Naive B cell (primary cell): ENCODE measurements around the gene DUSP28. TPM values are rescaled to one million over a fixed set of nuclear protein-coding genes. Genes with fewer than 3 reads are reported as not detected.
A peak's percentile ranks its signal among the peaks of the same experiment; 100 is the strongest.

Experiments used
- ATAC-seq, 2 donors: fragments of 150-1000 bp; cut with Tn5 transposase; 2 replicates each; pipeline ENCODE4 v1.10.0; 2021; ENCODE audit warnings: low read depth in 2 of 2, mild to moderate bottlenecking in 2 of 2, moderate library complexity in 2 of 2
- DNase-seq: peaks from one replicate; pipeline ENCODE4 v3.0.0; 2022
- H3K27ac Mint-ChIP-seq, 6 donors: one replicate each; pipeline ENCODE4 v1.8.0; 2020 to 2022; ENCODE audit warnings: mild to moderate bottlenecking in 6 of 6, mixed read lengths in 6 of 6, moderate library complexity in 5 of 6, inconsistent platforms in 2 of 6
- H3K27me3 Mint-ChIP-seq, 3 donors: one replicate each; pipeline ENCODE4 v1.8.0; 2021 to 2022; ENCODE audit warnings: mixed read lengths in 3 of 3, mild to moderate bottlenecking in 1 of 3
- H3K36me3 Mint-ChIP-seq, 2 donors: one replicate each; pipeline ENCODE4 v1.8.0; 2020 to 2022; ENCODE audit warnings: mixed read lengths in 2 of 2, inconsistent platforms in 1 of 2, mild to moderate bottlenecking in 1 of 2
- H3K4me1 Mint-ChIP-seq, 3 donors: one replicate each; pipeline ENCODE4 v1.8.0; 2020 to 2022; ENCODE audit warnings: mixed read lengths in 3 of 3, inconsistent platforms in 1 of 3, mild to moderate bottlenecking in 1 of 3, moderate library complexity in 1 of 3
- H3K4me3 Mint-ChIP-seq, 8 donors: one replicate each; pipeline ENCODE4 v1.8.0; 2020 to 2022; ENCODE audit warnings: mild to moderate bottlenecking in 8 of 8, mixed read lengths in 8 of 8, moderate library complexity in 8 of 8, inconsistent platforms in 2 of 8
- H3K9me3 Mint-ChIP-seq, 7 donors: one replicate each; pipeline ENCODE4 v1.8.0; 2020 to 2022; ENCODE audit warnings: mixed read lengths in 7 of 7, mild to moderate bottlenecking in 5 of 7, inconsistent platforms in 2 of 7, moderate library complexity in 1 of 7
- polyA plus RNA-seq, 6 donors: library from polyadenylated mRNA; unstranded; fragments of 300-500 nt; fragmentation: Illumina TruSeq; gene quantifications; one replicate each; pipeline ENCODE4 v1.2.3, GENCODE V29; 2021; ENCODE audit warnings: low read depth in 6 of 6

The DUSP28 gene
- polyA plus RNA-seq, 6 donors from 2014 or later = 20.5 to 39.0 (median 24.7) TPM

GRCh38 chr2:240566203-240567136, 6.3 kb downstream of the DUSP28 start:
- ATAC-seq (peak; percentile 54 to 64), DNase-seq (peak; percentile 85)
- Mint-ChIP-seq H3K27me3 (no peaks in the 10 kb centered on the region), H3K4me1 (peaks cover 56 to 79% (median 68%) of the 10 kb centered on the region in 3 donors), H3K9me3 (no peaks in the 10 kb centered on the region), H3K36me3 (no peaks in the 10 kb centered on the region), H3K27ac (peak overlapping the region; percentile 96 to 97 (median 96)), H3K4me3 (peak overlapping the region; percentile 82 to 94 (median 91))

GRCh38 chr2:240567137-240567871, 7.1 kb downstream of the DUSP28 start:
- Mint-ChIP-seq H3K9me3 (no peaks in the 10 kb centered on the region), H3K27ac (peak overlapping the region; percentile 80 to 96 (median 92)), H3K36me3 (no peaks in the 10 kb centered on the region), H3K27me3 (no peaks in the 10 kb centered on the region), H3K4me3 (peak overlapping the region; percentile 82 to 94 (median 90)), H3K4me1 (peaks cover 54 to 74% (median 71%) of the 10 kb centered on the region in 3 donors)
- DNase-seq (peak; percentile 20), ATAC-seq (no peak)

- Mint-ChIP-seq H3K9me3 (no peaks in the 10 kb centered on the region), H3K27me3 (no peaks in the 10 kb centered on the region), H3K27ac (peak within 1 kb of the TSS; percentile 80 to 96 (median 92)), H3K4me1 (peaks cover 54 to 71% (median 68%) of the 10 kb centered on the region in 3 donors), H3K4me3 (peak within 1 kb of the TSS; percentile 82 to 94 (median 90)), H3K36me3 (no peaks in the 10 kb centered on the region)
- peak; percentile 50 to 53 for ATAC-seq
- DNase-seq = peak; percentile 67
Observed at GRCh38 chr2:240567872-240568677, 7.9 kb downstream of the DUSP28 start, which contains the start of gene RNPEPL1. Gene RNPEPL1 (plus strand): TSS chr2:240568484. CDS start chr2:240568587, 103 bp downstream.

- no peaks in the 10 kb centered on the region for H3K36me3 Mint-ChIP-seq
- peak overlapping the region; percentile 76 to 91 (median 86) for H3K4me3 Mint-ChIP-seq
Observed at GRCh38 chr2:240568678-240569522, 8.7 kb downstream of the DUSP28 start.

GRCh38 chr2:240569523-240569997, 9.4 kb downstream of the DUSP28 start:
- H3K4me1 Mint-ChIP-seq = peaks cover 46 to 66% (median 54%) of the 10 kb centered on the region in 3 donors
- H3K9me3 Mint-ChIP-seq = no peaks in the 10 kb centered on the region
- H3K4me3 Mint-ChIP-seq = peak overlapping the region; percentile 76 to 91 (median 86)
- no peaks in the 10 kb centered on the region for H3K27me3 Mint-ChIP-seq
- ATAC-seq (no peak), DNase-seq (no peak)
- H3K36me3 Mint-ChIP-seq = no peaks in the 10 kb centered on the region
- peak overlapping the region in 3 of 6 donors; percentile 33 to 84 (median 52) for H3K27ac Mint-ChIP-seq

More at GRCh38 chr2:240568678-240569522, 8.7 kb downstream of the DUSP28 start:
- no peaks in the 10 kb centered on the region for H3K27me3 Mint-ChIP-seq
- H3K27ac Mint-ChIP-seq = peak overlapping the region in 4 of 6 donors; percentile 33 to 90 (median 65)
- DNase-seq (no peak), ATAC-seq (peak; percentile 34 to 36)
- peaks cover 51 to 71% (median 61%) of the 10 kb centered on the region in 3 donors for H3K4me1 Mint-ChIP-seq
- no peaks in the 10 kb centered on the region for H3K9me3 Mint-ChIP-seq

- ATAC-seq = no peak
- Mint-ChIP-seq H3K4me3 (peak overlapping the region; percentile 9 to 91 (median 80)), H3K27me3 (no peaks in the 10 kb centered on the region), H3K9me3 (no peaks in the 10 kb centered on the region), H3K36me3 (no peaks in the 10 kb centered on the region), H3K4me1 (peaks cover 41 to 61% (median 49%) of the 10 kb centered on the region in 3 donors), H3K27ac (peak overlapping the region in 1 of 6 donors; percentile 43)
- DNase-seq = no peak
Observed at GRCh38 chr2:240569998-240570530, 9.9 kb downstream of the DUSP28 start.

- peak overlapping the region in 4 of 6 donors; percentile 34 to 70 (median 48) for H3K27ac Mint-ChIP-seq
- H3K4me3 Mint-ChIP-seq = peak overlapping the region in 6 of 8 donors; percentile 21 to 83 (median 52)
- ATAC-seq (no peak), DNase-seq (no peak)
- H3K36me3 Mint-ChIP-seq = no peaks in the 10 kb centered on the region
- no peaks in the 10 kb centered on the region for H3K27me3 Mint-ChIP-seq
- H3K9me3 Mint-ChIP-seq = no peaks in the 10 kb centered on the region
- H3K4me1 Mint-ChIP-seq = peaks cover 35 to 54% (median 42%) of the 10 kb centered on the region in 3 donors
Observed at GRCh38 chr2:240570531-240571313, 10.6 kb downstream of the DUSP28 start.

- peak overlapping the region in 3 of 8 donors; percentile 22 to 77 (median 41) for H3K4me3 Mint-ChIP-seq
- no peaks in the 10 kb centered on the region for H3K27me3 Mint-ChIP-seq
- DNase-seq = no peak
- no peaks in the 10 kb centered on the region for H3K9me3 Mint-ChIP-seq
- ATAC-seq = no peak
- no peaks in the 10 kb centered on the region for H3K36me3 Mint-ChIP-seq
- H3K4me1 Mint-ChIP-seq = peaks cover 30 to 47% (median 39%) of the 10 kb centered on the region in 3 donors
- H3K27ac Mint-ChIP-seq = peak overlapping the region in 3 of 6 donors; percentile 34 to 70 (median 54)
Observed at GRCh38 chr2:240571314-240571973, 11.3 kb downstream of the DUSP28 start.

GRCh38 chr2:240572141-240573031, 12.2 kb downstream of the DUSP28 start:
- ATAC-seq (no peak), DNase-seq (no peak)
- peak overlapping the region in 1 of 8 donors; percentile 62 for H3K4me3 Mint-ChIP-seq
- H3K9me3 Mint-ChIP-seq = no peaks in the 10 kb centered on the region
- no peaks in the 10 kb centered on the region for H3K27me3 Mint-ChIP-seq
- H3K27ac Mint-ChIP-seq = no peak overlapping the region
- H3K4me1 Mint-ChIP-seq = peaks cover 25 to 38% (median 30%) of the 10 kb centered on the region in 3 donors
- H3K36me3 Mint-ChIP-seq = no peaks in the 10 kb centered on the region

GRCh38 chr2:240573071-240573515, 12.9 kb downstream of the DUSP28 start:
- Mint-ChIP-seq H3K27me3 (no peaks in the 10 kb centered on the region), H3K27ac (no peak overlapping the region), H3K4me3 (no peak overlapping the region), H3K36me3 (no peaks in the 10 kb centered on the region), H3K9me3 (no peaks in the 10 kb centered on the region), H3K4me1 (peaks cover 20 to 32% (median 25%) of the 10 kb centered on the region in 3 donors)
- ATAC-seq (no peak), DNase-seq (no peak)
